GM19324 (cell line): ENCODE data around the gene MMP15.

Experiments used
- ATAC-seq: cut with Tn5 transposase; IDR thresholded peaks from one replicate; pipeline ENCODE4 v1.9.1; 2021; ENCODE audit warnings: mild to moderate bottlenecking, moderate library complexity; ENCODE audit not compliant: unreplicated experiment, low FRiP score

MMP15 gene

DNA sequence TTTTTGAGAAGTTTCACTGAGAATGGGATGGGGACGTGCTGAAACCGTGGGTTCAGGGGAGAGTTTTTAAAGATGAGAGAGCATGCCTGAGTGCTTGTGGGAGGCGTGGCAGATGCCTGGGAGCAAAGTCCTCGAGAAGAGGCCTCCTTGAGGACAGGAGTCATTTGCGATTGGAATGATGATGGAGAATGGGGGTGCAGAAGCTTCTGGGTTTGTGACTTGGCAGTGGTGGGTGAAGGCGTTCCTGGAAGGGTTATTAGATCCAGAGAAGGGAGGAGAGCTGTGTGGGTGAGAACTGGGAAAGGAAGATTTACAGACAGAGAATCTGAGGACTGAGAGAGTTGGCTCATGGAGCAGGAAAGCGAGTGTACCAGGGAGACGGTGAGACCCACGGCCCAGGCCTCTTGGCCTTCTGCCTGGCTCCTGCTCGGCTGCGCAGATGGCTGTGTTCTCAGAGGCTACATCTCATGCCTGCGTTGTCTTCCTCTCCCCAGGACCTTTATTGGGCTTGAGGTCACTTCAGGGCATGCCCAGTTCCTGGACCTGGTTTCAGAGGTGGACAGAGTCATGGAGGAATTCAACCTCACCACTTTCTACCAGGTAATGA is 8.6 kb upstream of the MMP15 start:
- no peak for ATAC-seq

DNA sequence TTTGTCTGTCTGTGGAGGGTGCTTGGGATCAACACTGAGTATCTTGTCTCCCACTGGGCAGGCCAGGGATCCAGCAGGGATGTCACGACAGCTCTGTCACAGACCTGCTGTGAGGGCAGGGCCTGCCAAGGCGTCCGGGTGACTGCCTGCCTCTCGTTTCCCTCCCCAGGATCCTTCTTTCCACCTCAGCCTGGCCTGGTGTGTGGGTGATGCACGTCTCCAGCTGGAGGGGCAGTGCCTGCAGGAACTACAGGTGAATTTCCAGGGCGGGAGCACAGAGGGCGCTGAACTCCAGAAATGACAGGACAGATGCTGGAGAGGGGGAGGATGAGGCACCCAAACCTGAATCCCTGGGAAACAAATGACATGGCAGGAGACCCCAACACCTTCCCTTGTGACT is 6.8 kb upstream of the MMP15 start:
- ATAC-seq: no peak

DNA sequence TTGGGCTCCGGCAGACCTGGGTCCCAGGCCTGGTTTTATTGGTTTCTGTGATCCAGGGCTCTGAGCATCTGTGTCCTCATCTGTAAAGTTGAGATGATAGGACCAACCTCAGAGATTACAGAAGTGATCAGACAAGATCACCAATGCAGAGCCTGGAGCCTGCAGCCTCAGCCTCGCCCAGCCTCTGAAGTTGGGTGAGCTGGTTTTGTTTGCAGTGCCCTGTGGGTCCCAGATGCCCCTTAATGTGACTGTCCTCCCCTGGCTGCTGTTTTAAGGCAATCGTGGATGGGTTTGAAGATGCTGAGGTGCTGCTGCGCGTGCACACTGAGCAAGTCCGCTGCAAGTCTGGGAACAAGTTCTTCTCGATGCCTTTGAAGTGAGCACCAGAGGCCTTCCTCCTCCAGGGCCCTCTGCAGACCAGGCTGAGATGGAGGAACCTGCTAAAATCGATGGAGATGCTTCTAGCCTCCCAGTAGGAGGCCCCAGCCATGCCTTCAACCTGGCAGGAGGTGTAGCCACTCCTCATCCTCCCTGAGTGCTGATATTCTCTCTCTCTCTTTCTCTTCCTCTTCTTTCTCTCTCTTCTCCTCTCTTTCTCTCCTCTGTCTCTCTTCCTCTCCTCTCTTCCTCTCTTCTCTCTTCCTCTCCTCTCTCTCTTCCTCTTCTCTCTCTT is 5.6 kb upstream of the MMP15 start:
- no peak for ATAC-seq

DNA sequence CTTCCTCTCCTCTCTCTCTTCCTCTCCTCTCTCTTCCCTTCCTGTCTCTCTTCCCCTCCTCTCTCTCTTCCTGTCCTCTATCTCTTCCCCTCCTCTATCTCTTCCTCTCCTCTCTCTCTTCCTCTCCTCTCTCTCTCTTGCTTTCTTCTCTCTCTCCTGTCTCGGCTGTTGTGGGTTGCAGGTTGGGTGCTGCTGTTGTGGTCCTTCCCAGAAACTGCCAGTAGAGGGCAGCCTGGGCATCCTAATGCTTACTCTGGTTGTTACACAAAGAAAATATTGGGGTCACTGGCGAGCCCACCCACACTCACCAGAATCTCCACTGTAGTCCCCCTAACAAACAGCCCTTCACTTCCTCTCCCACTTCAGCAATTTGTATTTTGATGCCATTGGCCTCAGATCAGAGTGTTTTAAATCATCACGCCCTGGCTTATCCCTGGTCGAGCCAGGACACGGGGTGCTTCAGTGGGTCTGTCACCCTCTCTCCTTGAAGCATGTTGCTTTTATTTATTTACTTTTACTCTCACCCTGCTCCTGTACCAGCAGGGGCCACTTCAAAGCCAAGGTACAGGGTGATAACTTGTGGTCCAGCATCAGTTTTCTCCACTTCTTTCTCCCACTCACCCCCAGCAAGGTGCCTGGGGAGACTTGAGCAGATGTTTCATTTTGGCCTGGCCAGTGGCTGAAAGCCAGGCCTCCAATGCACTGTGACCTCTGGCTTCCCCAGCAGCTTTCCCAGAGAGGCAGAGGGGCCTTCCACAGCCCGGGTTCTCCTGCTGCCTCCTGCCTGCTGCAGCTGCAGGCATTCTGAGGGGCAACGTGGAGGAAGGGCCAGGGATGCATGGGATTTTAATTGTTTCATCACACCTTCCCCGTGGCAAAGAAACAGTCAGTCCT is 4.7 kb upstream of the MMP15 start:
- no peak for ATAC-seq

DNA sequence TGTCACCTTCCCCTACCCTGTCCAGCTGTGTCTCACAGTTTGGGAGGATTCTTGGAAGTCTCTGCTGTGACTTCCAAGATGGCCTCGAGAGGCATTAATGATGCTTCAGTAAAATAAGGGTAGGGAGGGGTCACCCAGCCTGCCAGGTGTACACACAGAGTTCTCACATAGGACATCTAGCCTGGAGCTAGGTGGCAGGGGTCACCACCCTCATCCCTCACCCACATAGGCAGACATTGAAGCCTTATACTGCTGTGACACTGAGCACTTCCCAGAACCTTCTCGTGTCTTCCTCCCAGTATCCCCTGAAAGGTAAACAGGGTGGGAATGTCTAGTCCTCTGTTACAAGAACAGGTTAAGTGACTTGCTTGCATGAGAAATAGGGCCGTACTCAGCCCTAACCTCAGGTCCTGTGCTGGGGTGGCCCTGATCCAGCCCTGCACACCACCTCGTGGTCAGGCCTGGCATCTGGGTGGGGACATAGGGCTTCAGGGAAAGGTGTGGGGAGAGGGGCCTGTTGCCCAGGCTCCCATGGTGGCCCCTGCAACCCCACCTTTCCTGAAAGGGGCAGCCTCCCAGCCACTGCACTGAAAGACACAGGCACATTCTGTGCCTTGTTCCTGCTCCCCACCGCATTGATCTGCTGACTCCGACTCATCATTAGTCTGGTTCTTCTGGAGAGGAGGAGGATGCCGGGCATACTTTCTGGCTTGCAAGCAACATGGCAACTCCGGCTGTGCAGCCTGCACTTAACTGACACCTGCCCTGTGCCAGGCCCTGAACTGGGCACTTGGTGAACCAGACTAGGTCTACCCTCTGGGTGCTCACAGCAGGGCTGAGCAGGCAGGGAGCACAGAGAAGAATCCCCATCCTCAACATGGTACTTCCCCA is 3.6 kb upstream of the MMP15 start:
- no peak for ATAC-seq

DNA sequence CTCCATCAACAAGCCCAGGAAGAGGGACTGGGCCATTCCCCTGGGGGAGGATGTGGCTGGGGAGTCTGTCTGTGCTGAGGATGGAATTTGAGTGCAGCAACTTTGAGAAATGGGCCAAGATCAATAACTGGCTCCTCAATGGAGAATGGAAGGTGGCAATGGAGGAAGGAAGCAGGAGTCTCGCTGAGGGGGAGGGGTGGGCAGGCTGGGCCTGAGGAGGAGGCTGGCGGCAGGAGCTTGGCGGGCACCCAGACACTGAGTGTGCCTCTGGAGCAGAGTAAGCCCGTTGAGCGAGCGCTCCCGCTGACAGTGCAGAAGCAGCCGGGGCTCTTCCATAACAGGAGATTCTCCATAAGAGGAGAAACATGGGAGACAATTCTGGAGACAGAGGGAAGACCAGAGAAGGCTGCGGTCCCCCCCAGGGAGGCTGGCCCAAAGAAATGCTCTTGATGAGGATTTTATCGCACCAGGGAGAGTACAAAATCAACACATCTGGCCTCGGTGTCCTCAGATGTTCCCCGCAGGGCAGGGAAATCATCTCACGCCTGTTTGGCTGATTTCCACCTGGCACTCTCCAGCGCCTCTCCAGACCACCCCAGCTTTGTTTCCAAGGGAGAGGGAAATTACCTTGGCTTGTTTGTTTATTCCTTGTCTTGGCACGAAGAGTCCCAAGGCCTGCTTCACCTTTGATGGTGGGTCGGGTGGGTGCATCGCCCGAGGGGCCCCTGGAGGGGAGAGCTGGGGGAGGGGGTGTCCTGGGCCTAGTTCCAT is 2.8 kb upstream of the MMP15 start:
- no peak for ATAC-seq

DNA sequence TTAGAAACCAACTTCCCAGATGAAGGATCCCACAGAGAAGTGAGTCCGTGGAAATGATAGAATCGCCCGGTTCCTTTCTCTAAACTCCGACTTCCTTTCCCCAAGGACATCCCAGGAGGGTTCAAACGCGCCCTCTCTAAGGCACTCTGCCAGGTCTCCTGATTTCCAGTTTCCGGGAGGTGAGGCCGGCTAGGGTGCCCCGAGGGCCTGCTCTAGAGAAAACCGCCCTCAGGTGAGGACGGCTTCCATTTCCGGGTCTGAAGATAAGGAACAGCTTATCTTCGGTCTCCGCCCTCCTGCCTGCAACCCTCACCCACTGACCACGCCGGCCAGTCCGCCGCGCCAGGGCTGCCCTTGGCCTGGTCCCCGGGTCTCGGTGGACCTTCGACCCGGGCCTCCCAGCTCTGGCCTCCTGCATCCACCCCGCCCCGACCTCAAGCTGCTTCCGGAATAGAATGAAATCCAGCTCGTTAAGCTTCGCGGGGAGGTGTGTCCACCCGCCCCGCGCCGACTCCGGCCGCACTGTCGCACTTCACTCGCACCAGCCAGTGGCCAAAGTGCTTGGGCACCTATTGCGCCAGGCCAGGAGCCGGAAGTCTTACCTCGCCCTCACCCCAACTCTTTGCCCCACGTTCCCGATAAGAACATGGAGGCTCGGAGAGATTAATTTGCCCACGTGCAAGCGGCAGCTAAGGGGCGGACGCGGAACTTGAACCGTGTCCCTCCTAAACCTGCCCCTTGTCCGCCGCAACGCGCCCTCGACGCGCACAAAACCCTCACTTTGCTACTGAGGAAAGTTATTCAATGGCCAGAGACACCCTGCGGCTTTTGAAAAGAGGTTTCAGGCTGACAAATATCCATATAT is 836 bp upstream of the MMP15 start:
- ATAC-seq: no peak

DNA sequence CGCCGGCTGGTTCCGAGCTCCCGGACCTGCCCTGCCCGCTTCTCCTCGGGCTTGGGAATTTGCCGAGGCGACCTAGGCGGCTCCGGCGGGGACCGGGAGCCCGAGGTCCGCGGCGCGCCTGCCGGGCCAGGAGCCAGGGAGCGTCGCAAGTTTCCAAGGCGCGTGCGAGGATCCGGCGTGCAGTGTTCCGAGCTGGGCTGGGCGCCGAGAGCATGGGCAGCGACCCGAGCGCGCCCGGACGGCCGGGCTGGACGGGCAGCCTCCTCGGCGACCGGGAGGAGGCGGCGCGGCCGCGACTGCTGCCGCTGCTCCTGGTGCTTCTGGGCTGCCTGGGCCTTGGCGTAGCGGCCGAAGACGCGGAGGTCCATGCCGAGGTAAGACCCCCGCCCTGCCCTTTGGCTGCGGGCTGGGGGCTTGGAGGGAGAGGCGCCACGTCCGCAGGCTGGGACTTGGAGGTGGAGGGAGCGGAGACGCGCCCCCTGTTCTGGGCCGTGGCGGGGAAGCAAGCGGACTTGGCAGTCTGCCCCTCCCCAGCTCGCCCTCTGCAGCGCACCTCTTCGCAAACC is 668 bp downstream of the MMP15 start:
- ATAC-seq: no peak

DNA sequence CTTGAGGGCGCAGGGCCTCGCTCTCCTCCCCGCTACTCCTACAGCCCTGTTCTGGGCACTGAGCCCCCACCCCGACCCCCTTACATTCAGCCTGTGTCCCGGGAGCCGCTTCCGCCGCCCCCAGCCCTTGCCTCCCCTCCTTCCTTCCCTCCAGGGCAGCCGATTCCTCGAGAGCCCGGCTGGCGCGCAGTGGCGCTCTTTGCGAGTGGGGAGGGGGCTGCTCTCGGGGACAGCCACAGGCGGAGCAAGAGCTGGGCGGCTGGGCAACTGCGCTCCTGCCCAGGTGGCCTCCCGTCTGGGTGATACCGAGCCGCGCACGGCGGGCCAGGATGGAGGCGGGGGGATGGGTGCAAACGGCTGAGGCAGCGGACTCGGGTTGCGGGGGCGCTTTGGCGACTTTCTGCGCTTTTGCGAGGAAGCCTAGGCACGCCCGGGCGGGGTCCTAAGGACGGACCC is 1.2 kb downstream of the MMP15 start:
- no peak for ATAC-seq

DNA sequence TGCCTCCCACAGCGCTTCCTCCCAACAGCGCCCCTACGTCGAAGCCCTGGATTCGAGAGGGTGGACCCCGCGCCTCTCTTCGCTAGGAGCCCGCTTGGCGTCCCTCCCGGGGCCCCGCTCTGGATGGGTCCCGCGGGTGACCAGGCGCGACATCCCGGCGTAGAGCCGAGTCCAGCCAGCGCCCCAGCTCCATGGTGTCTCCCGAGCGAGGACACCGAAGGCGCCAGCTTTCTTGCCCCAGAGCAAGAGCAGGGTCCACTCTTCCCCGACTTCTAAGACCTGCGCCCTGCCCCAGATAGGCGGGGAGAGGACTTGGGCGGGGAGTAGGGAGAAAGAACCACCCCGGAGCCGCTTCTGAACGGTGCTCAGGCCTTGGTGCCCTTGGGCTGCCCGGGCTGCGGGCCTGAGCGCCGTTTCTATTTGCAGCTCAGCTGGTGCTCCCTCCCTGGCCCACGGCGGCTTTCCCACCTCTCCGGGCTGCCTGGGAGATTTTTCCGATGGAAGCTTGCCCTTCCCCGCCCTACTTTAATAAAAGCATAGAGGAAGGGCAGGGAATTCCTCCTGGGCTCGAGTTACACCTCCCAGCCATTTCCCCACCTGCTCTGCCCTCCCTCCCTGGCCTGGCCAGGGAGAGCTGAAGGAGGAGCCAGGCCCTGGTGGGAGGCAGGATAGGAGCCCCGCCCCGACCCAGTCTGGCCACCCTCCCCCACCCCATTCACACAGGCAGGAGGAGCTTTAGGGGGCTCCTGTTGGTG is 1.8 kb downstream of the MMP15 start:
- ATAC-seq: no peak

DNA sequence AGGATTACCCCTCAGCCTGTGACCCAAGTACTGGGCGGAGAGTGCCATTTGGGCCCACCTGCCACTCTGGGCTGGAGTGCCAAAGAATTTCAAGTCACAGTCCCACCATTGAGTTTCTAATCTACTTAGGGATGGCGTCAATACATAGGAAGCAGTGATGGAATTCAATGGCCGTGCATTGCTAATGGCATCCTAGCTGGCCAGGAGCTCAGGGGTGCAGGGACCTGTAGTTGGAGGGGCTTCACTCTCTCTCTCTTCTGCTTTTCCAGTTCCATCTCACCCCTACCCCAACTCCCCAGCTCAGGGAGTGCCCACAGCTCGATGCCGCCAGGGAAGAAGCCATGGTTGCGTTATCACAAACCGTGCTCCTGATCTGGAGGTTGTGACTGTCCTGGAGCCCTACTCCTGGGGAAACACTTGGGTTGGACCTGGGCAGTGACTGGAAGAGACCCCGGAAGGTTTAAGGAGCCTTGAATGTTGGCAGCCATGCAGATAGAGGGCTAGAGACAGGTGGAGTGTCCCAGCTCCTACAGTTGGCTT is 2.4 kb downstream of the MMP15 start:
- no peak for ATAC-seq

DNA sequence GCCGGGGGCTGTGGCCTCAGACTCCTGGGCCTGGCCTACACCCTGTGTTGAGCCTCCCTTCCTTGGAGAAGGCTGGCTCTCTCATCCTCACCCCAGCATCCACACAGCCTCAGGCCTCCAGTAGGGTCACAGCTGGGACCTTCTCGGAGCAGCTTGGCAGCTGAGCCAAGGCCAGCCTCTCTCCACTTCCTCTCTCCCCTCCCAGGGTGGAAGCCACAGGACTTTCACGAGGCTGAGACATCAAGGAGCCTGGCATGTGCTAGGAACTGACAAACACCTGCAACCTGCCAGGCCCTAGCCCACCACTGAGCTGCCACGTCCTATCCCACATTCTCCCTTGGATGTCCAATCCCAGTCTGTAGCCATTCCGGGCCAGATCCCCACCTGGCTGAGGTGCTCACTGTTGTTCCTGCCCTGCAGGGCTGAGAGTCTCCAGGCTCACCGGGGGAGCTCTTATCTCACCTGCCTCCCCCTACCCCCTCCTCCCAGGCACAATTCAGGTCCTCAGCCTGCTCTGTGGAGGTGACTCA is 3.1 kb downstream of the MMP15 start:
- no peak for ATAC-seq

DNA sequence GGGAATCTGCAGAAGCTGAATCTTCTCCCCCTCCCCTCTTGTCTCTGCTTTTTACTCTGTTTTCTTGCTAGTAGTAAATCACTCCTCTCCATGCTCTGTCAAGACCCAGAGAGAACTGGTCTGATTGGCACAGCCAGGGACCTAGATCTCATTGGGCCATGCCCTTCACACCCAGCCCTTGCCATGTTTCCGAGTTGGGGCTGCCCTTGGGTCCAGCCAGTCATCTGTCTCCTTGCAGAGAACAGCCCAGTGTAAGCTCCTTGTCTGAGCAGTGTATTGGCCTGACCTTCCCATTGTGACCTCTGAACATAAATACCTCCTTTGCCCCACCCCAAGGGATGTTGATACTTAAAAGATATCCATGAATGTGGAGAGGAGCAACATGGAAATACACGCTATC is 3.9 kb downstream of the MMP15 start:
- no peak for ATAC-seq

DNA sequence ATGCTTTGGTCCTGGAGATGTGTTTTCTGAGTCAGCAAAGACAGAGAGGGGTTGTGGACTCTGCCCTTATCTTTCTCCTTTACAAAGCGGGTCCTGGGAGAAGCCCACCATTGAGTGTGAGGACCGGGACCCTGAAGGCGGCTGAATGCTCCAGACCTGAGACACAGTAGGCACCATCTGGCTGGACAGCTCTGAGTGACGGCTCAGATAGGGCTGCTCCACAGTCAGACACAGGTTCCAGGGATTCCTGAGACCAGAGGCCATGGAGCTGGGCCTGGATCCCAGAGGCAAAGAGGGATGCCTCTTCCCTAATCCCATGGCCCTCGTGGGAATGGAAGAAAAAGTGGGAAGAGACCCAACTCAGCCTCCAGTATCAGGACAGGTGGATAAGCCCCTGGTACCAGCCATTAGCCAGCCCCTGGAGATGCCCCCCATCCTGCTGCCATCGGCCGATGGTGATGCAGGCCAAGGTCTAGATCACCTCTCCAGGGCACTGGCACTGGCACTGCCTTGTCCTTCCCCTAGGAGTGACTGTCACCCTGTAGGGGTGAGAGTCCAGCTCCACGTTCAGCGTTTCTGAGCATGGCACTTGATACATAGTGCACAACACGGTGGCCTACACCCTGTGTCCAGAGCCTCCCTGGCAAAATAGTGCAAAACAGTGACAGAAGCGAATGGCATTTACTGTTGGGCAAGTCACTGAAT is 4.7 kb downstream of the MMP15 start:
- no peak for ATAC-seq

DNA sequence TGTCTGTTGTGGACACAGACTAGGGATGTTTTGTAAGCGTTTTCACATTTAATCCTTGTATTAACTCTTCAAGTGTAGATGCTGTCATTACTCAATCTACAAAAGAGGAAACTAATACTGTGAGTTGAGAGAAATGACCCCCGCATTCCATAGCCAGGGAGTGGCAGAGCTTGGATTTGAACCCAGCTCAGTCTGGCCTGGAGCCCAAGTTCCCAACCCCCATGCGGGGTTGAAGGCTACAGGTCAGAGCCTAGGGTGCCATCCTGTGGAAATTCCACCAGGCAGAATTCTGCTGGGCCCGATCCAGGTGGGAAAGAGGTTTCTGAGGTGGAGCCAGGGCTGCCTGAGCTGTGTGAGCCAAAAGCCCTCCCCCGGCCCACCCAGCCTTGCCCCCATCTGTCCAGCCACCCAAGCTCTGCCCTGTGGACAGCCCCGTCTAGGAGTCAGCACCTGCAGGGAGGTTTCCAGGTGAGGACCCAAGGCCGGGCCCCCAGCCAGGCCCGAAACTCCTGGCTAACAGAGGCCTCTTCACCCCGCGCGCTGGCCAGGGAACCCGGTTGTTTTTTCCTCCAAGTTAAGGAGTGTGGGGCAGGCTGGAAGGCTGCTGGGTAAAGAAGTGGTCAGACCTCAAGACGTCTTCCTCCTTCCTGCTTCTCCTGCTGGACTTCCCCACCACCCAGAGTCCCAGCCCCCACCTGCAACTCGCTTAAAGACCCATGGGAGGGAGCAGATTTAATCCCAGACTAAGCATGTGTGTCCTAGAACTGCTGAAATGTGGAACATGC is 5.7 kb downstream of the MMP15 start:
- no peak for ATAC-seq

DNA sequence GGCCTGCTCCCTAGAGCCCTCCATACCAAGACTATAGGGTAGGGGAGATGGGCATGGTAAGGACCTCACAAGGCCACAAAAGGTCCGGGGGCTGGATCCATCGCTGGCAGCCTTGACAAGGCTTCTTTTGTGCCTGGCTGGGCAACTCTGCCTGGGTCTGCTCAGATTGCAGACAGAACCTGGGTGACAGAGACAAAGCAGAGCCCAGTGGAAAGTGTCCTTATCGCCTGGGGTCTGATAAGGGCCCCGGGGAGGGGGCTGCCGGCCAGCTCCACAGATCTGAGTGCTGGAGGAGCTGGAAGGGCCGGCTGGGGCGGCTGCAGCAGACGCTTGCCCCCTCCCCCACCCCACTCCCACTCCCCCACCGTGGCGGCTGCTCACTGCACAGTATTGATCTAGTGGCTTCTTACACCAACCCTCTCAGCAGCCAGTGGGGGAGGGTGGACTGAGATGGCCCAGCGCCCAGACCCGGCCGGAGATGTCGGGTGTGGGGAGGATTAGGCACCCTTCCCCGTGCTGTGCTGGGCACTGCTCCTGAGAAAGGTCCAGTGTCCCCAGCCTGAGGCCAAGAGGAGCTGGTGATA is 7.2 kb downstream of the MMP15 start:
- ATAC-seq: no peak
